ENCODE data around the gene PLLP. TPM values are rescaled to one million over a fixed set of nuclear protein-coding genes. Genes with fewer than 3 reads are reported as not detected.

Gene PLLP
- polyA plus RNA-seq, 1 donor (not counting 4 experiments of a cell fraction or from before 2014, with no cell fraction given): 8.7 TPM

GRCh38 chr16:57235128-57236021 lies 49.1 kb downstream of the PLLP start:
- no peak for TF ChIP-seq CTCF (optimal IDR thresholded peaks at IDR 0.05 in 1 of 3, IDR thresholded peaks at IDR 0.05 in 1 of 3, conservative IDR thresholded peaks at IDR 0.05 in 1 of 3; ENCODE audit: extremely low read depth in 1 of 3, insufficient read depth in 2 of 3, low read length in 3 of 3)
- TF ChIP-seq EZH2 (IDR thresholded peaks at IDR 0.05; ENCODE audit: low read length): no peak
- Histone ChIP-seq H2AFZ (ENCODE audit: control insufficient read depth, low read length) (no peak overlapping the region), H3K79me2 (ENCODE audit: control insufficient read depth, insufficient read depth, low read length) (no peaks in the 10 kb centered on the region), H3K4me2 (ENCODE audit: control insufficient read depth, extremely low read depth, insufficient read depth, low read depth, low read length) (no peak overlapping the region), H3K4me1 (ENCODE audit: control insufficient read depth, extremely low read depth, insufficient read depth, low read length) (peaks cover 7% of the 10 kb centered on the region), H3K27ac (ENCODE audit: control insufficient read depth, insufficient read depth, low read length) (no peak overlapping the region), H3K9ac (ENCODE audit: control insufficient read depth, extremely low read depth, insufficient read depth, low read length) (no peak overlapping the region), H3K9me1 (ENCODE audit: control insufficient read depth, extremely low read depth, insufficient read depth, low read length) (peaks cover 2% of the 10 kb centered on the region), H3K27me3 (ENCODE audit: control insufficient read depth, extremely low read depth, insufficient read depth, low read length) (no peaks in the 10 kb centered on the region), H3K36me3 (ENCODE audit: control insufficient read depth in 2 of 2, extremely low read depth in 1 of 2, insufficient read depth in 2 of 2, low read length in 2 of 2) (peaks cover 20 to 60% of the 10 kb centered on the region in 2 experiments), H3K9me3 (ENCODE audit: control insufficient read depth, low read depth, low read length) (no peaks in the 10 kb centered on the region), H4K20me1 (ENCODE audit: control insufficient read depth, extremely low read depth, insufficient read depth, low read length) (no peaks in the 10 kb centered on the region), H3K4me3 (ENCODE audit: control insufficient read depth in 2 of 3, extremely low read depth in 1 of 3, insufficient read depth in 2 of 3, low read depth in 1 of 3, low read length in 3 of 3) (no peak overlapping the region)
- DNase-seq (ENCODE audit: low read depth, low spot score): no peak
- FAIRE-seq: no peak
- dilution Hi-C loops (cut with MboI; ENCODE audit: extremely low pct_ligation_motif_present, low sequenced_read_pairs): no loop called here

GRCh38 chr16:57234707-57235092 lies 49.8 kb downstream of the PLLP start:
- Histone ChIP-seq H2AFZ (ENCODE audit: control insufficient read depth, low read length) (no peak overlapping the region), H3K4me2 (ENCODE audit: control insufficient read depth, extremely low read depth, insufficient read depth, low read depth, low read length) (no peak overlapping the region), H3K4me3 (ENCODE audit: control insufficient read depth in 2 of 3, extremely low read depth in 1 of 3, insufficient read depth in 2 of 3, low read depth in 1 of 3, low read length in 3 of 3) (no peak overlapping the region), H3K27me3 (ENCODE audit: control insufficient read depth, extremely low read depth, insufficient read depth, low read length) (no peaks in the 10 kb centered on the region), H3K79me2 (ENCODE audit: control insufficient read depth, insufficient read depth, low read length) (no peaks in the 10 kb centered on the region), H3K36me3 (ENCODE audit: control insufficient read depth in 2 of 2, extremely low read depth in 1 of 2, insufficient read depth in 2 of 2, low read length in 2 of 2) (peaks cover 22 to 61% of the 10 kb centered on the region in 2 experiments), H3K9me3 (ENCODE audit: control insufficient read depth, low read depth, low read length) (no peaks in the 10 kb centered on the region), H3K4me1 (ENCODE audit: control insufficient read depth, extremely low read depth, insufficient read depth, low read length) (peaks cover 7% of the 10 kb centered on the region), H3K9me1 (ENCODE audit: control insufficient read depth, extremely low read depth, insufficient read depth, low read length) (peaks cover 2% of the 10 kb centered on the region), H3K9ac (ENCODE audit: control insufficient read depth, extremely low read depth, insufficient read depth, low read length) (no peak overlapping the region), H3K27ac (ENCODE audit: control insufficient read depth, insufficient read depth, low read length) (no peak overlapping the region), H4K20me1 (ENCODE audit: control insufficient read depth, extremely low read depth, insufficient read depth, low read length) (no peaks in the 10 kb centered on the region)
- FAIRE-seq (no peak), DNase-seq (ENCODE audit: low read depth, low spot score) (no peak)
- dilution Hi-C loops (cut with MboI; ENCODE audit: extremely low pct_ligation_motif_present, low sequenced_read_pairs): no loop called here
- no peak for TF ChIP-seq CTCF (optimal IDR thresholded peaks at IDR 0.05 in 1 of 3, IDR thresholded peaks at IDR 0.05 in 1 of 3, conservative IDR thresholded peaks at IDR 0.05 in 1 of 3; ENCODE audit: extremely low read depth in 1 of 3, insufficient read depth in 2 of 3, low read length in 3 of 3)
- TF ChIP-seq EZH2 (IDR thresholded peaks at IDR 0.05; ENCODE audit: low read length): no peak
